Measurements from ENCODE around the gene SPATA17.

The SPATA17 gene

DNA sequence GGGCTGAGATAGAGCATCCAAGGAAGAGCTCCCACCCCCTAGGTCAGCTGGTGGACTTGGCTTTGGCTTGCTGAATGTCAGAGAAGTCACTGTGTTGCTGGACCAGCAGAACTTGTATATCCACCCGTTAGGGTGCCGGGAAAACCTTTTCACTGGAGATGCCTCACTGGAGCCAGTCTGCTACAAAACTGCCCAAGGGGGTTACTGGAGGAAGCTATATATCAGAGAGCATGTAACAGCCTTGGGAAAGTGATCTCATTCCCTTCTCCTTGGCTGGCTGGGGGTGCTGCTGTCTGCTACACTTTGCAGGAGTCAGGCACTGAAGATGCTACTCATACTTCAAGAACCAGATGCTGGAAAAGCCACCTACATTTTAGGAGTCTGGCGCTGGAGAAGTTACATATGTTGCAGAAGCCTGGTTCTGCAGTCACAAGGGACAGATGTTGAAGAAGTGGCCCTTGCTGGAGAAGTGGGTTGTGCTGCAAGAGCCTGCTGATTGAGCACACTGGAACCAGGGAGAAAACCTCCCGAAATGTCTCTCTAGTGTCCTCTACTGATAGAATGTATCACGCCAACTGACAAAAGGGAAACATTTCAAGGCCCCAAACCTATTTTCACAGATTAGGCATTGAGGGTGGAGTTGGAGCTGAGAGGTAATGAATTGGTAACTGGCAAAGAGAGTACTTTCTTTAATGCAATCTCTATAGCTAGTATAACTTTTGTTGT lies 250.6 kb downstream of the SPATA17 start:
- no peak overlapping the region for H3K4me2 ChIP-seq (ENCODE audit: low read depth, low read length, poor library complexity, severe bottlenecking)
- no peak overlapping the region for H2AFZ ChIP-seq (ENCODE audit: low read depth, low read length, severe bottlenecking)
- no peaks in the 10 kb centered on the region for H3F3A ChIP-seq (ENCODE audit: insufficient read depth)

DNA sequence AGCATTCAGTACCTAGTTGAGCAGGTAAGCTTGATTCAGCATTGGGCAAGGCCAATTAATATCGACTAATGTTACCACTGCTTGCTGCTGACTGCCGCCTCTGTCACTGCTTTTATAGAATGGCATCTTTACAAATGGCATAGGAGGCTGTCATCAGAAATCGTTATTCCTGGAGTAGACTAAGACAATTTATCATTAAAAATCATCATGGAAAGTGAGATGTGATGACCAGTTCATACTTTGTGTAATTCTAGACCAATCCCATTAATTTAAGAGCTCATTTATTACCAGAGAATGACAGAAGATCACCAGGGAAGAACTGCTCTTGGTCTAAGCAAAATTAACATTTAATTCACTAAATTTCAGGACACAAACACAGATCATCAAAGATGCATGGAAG lies 254.0 kb downstream of the SPATA17 start:
- TF ChIP-seq EZH2phosphoT487 (conservative IDR thresholded peaks at IDR 0.05; ENCODE audit: low read length), result no peak
- TF ChIP-seq, protein P1, sequence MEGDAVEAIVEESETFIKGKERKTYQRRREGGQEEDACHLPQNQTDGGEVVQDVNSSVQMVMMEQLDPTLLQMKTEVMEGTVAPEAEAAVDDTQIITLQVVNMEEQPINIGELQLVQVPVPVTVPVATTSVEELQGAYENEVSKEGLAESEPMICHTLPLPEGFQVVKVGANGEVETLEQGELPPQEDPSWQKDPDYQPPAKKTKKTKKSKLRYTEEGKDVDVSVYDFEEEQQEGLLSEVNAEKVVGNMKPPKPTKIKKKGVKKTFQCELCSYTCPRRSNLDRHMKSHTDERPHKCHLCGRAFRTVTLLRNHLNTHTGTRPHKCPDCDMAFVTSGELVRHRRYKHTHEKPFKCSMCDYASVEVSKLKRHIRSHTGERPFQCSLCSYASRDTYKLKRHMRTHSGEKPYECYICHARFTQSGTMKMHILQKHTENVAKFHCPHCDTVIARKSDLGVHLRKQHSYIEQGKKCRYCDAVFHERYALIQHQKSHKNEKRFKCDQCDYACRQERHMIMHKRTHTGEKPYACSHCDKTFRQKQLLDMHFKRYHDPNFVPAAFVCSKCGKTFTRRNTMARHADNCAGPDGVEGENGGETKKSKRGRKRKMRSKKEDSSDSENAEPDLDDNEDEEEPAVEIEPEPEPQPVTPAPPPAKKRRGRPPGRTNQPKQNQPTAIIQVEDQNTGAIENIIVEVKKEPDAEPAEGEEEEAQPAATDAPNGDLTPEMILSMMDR (IDR thresholded peaks at IDR 0.05; ENCODE audit: insufficient read depth, low read length, poor library complexity, severe bottlenecking), result no peak
- no peaks in the 10 kb centered on the region for H4K20me1 ChIP-seq (ENCODE audit: low read depth, low read length)
- H3K4me2 ChIP-seq (ENCODE audit: low read depth, low read length, poor library complexity, severe bottlenecking), result no peak overlapping the region
- H3K4me3 ChIP-seq (ENCODE audit: insufficient read depth, low read length, poor library complexity, severe bottlenecking), result no peak overlapping the region
- H3K9ac ChIP-seq (ENCODE audit: low read length), result no peak overlapping the region
- H3K9me3 ChIP-seq (ENCODE audit: insufficient read depth, low read length), result no peaks in the 10 kb centered on the region
- no peaks in the 10 kb centered on the region for H3K36me3 ChIP-seq (ENCODE audit: low read length)
- H2AFZ ChIP-seq (ENCODE audit: low read depth, low read length, severe bottlenecking), result no peak overlapping the region
- H3F3A ChIP-seq (ENCODE audit: insufficient read depth), result no peaks in the 10 kb centered on the region
- H3K27ac ChIP-seq (ENCODE audit: low read depth, low read length), result no peak overlapping the region
- H3K9me2 ChIP-seq (replicated peaks; ENCODE audit: insufficient read depth, low read length), result no peaks in the 10 kb centered on the region
- no peaks in the 10 kb centered on the region for H3K79me2 ChIP-seq (ENCODE audit: insufficient read depth, low read length)
- no peaks in the 10 kb centered on the region for H3K27me3 ChIP-seq (ENCODE audit: low read length)

More for the DNA sequence above, 250.6 kb downstream of the SPATA17 start:
- H3K9me2 ChIP-seq (replicated peaks; ENCODE audit: insufficient read depth, low read length), result no peaks in the 10 kb centered on the region
- no peaks in the 10 kb centered on the region for H3K36me3 ChIP-seq (ENCODE audit: low read length)
- H3K9ac ChIP-seq (ENCODE audit: low read length), result no peak overlapping the region
- no peaks in the 10 kb centered on the region for H3K79me2 ChIP-seq (ENCODE audit: insufficient read depth, low read length)
- no peaks in the 10 kb centered on the region for H3K9me3 ChIP-seq (ENCODE audit: insufficient read depth, low read length)
- no peaks in the 10 kb centered on the region for H3K27me3 ChIP-seq (ENCODE audit: low read length)
- no peaks in the 10 kb centered on the region for H4K20me1 ChIP-seq (ENCODE audit: low read depth, low read length)
- no peak overlapping the region for H3K27ac ChIP-seq (ENCODE audit: low read depth, low read length)
- TF ChIP-seq, protein P1 (IDR thresholded peaks at IDR 0.05; ENCODE audit: insufficient read depth, low read length, poor library complexity, severe bottlenecking), result no peak
- no peak overlapping the region for H3K4me3 ChIP-seq (ENCODE audit: insufficient read depth, low read length, poor library complexity, severe bottlenecking)

DNA sequence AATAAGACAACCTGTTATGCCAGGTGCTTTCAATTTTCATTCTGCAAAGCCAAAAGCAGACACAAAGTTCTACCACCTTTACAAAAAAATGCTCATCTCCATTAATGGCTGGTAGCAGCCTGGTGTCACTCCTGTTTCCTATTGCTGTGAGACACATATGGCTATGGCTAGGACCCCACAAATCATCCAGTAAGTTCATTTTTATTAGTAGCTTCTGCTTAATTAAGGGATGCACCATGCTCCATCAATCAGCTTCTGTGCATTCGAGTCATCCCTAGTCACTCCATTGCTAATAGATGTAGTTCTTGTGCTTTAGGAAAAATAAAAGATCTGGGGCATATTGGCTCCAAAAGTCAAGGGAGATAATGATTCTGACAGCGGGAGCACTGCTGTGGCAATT lies 257.2 kb downstream of the SPATA17 start:
- Histone ChIP-seq H3K9me3 (ENCODE audit: insufficient read depth, low read length) (no peaks in the 10 kb centered on the region), H3K9me2 (replicated peaks; ENCODE audit: insufficient read depth, low read length) (no peaks in the 10 kb centered on the region), H3K36me3 (ENCODE audit: low read length) (no peaks in the 10 kb centered on the region), H3K79me2 (ENCODE audit: insufficient read depth, low read length) (no peaks in the 10 kb centered on the region), H3K4me3 (ENCODE audit: insufficient read depth, low read length, poor library complexity, severe bottlenecking) (no peak overlapping the region), H2AFZ (ENCODE audit: low read depth, low read length, severe bottlenecking) (no peak overlapping the region), H3F3A (ENCODE audit: insufficient read depth) (no peaks in the 10 kb centered on the region), H3K4me2 (ENCODE audit: low read depth, low read length, poor library complexity, severe bottlenecking) (no peak overlapping the region), H4K20me1 (ENCODE audit: low read depth, low read length) (no peaks in the 10 kb centered on the region), H3K27me3 (ENCODE audit: low read length) (no peaks in the 10 kb centered on the region), H3K9ac (ENCODE audit: low read length) (no peak overlapping the region), H3K27ac (ENCODE audit: low read depth, low read length) (no peak overlapping the region)
- TF ChIP-seq, protein P1 (IDR thresholded peaks at IDR 0.05; ENCODE audit: insufficient read depth, low read length, poor library complexity, severe bottlenecking), result no peak
- no peak for TF ChIP-seq EZH2phosphoT487 (conservative IDR thresholded peaks at IDR 0.05; ENCODE audit: low read length)
